Dedifferentiated amniotic fluid mesenchymal stem cell (primary cell): ENCODE results near the gene SULT6B1.

Experiments used
- DNase-seq: peaks from one replicate; pipeline ENCODE4 v3.0.0-alpha.2; 2016; ENCODE audit errors: extremely low spot score

SULT6B1 gene

GRCh38 chr2:37153224-37153623 lies 35.2 kb downstream of the SULT6B1 start:
- DNase-seq = no peak

DNA sequence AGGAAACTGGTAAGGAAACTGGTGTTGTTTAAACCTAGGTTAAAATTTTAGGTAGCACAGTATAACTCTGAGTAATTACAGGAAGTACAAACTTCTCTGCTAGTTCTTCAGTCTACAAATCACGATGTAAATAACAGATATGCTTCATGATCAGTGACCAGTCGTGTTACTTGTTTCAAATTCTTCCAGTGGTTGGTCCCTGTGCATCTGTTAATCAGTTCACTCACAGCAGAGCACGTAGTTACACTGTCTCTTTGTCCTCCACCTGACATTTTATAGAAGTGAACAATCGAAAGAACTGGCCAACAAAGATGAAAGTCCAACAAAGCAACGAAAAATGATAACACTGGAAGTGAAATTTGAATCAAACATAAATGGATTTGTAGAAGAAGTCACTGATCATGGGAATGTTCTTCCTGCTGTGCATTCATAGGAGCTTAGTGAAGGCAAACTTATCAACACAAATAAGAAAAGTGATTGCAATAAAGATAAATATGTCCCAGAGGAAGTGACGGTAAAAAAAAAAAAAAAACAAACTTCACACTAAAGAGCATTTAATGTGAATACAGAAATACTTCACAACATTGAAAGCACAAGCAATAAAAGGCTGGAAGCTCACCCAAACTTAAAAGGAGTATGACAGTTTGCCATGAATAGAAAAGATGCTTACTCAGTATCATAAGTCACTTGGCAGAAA lies 38.7 kb downstream of the SULT6B1 start:
- DNase-seq = no peak

DNA sequence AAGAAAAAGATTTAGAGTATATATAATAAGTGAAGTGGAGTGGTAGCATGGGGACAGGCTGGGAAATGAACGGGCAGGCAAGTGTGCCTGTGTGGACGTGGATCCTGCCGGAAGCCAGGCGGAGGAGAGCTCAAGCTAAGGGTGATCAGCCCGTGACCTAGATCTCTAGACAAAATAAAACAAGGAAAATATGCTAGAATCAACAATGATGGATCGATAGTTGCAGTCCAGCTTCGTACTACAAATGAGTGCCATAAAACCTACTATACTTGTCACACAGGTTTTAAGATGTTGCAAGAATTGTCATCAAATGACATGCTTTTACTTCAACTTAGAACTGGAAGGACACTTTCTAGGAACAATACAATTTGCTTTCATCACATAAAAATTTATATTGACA lies 40.1 kb downstream of the SULT6B1 start:
- DNase-seq = no peak

- no peak for DNase-seq
Measured at GRCh38 chr2:37146062-37146461, 42.4 kb downstream of the SULT6B1 start.

DNA sequence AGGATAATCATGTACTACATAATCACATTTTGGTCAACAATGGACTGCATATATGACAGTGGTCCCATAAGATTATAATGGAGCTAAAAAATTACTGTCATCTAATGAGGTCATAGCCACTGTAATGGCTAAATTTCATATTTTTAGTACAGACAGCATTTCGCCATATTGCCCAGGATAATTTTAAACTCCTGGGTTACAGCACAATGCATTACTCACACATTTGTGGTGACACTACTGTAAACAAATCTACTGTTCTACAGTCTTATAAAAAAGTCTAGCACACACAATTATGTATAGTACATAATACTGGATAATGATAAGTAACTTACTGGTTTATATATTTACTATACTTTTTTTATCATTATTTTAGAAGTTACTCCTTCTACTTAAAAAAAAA lies 44.5 kb downstream of the SULT6B1 start:
- DNase-seq = no peak

DNA sequence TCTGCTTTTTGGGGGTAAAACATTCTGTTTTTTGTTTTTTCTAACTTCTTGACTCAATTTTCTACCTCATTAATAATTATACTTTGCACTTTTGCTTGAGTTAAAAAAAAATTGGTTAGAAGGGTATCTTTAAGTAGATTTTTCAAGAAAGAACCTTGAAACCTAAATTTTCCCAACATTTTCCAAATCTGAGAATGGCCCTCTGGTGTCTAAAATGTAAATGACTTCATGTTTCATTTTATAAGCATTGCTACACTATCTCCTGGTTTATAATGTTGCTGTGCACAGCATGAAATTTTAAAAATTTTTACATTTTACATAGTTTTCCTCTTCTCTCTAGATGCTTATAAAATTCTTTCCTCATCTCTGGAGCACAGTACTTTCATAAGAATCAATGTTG lies 45.9 kb downstream of the SULT6B1 start:
- no peak for DNase-seq

GRCh38 chr2:37132914-37133313 lies 55.6 kb downstream of the SULT6B1 start:
- DNase-seq = no peak

DNA sequence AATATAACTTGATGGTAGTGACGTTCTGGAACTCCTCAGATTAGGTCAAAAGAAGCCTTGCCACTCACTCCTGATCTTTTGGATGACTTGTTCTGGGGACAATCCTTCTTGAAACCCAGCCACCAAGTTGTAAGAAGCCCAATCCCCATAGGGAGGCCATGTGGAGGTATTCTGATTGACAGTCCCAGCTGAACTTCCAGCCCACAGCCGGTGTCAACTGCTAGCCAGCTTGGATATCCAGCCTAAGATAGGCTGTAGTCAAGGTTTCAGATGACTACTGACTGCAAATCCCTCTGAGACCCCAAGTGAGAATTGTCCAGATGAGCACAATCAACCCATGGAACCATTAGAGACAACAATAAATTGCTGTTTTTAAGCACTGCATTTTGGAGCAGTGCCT lies 63.1 kb downstream of the SULT6B1 start:
- no peak for DNase-seq

GRCh38 chr2:37119157-37119556 lies 69.3 kb downstream of the SULT6B1 start:
- no peak for DNase-seq
